GM19328 (cell line): ENCODE data around the gene SLC17A5.
A peak's percentile ranks its signal among the peaks of the same experiment; 100 is the strongest.
"Not testable (repeated sequence)": the region's sequence is repeated elsewhere in the genome, so short reads cannot be mapped to it uniquely, and the experiment has no call there.

Experiments
- ATAC-seq: cut with Tn5 transposase; IDR thresholded peaks from one replicate; pipeline ENCODE4 v1.9.1; 2021; ENCODE audit warnings: mild to moderate bottlenecking, moderate library complexity; ENCODE audit not compliant: unreplicated experiment

Gene SLC17A5

DNA sequence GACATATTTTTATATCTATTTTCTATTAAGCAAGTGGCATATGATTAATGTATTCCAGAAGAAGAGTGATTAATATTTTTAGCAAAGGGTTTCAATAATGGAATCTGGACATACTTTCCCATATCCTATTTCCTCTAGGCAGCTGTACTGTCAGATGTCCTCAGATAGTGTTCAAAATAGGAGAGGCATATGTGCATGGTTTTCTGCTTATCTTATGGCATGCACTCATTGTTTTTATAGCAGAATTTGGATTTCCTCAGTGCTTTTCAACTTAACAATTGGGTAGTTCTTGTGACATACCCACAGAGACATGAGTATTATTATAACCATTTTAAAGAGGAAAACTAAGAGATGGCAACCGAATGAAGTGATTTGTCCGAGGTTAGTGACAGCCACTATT lies 12.6 kb upstream of the SLC17A5 start:
- no peak for ATAC-seq

DNA sequence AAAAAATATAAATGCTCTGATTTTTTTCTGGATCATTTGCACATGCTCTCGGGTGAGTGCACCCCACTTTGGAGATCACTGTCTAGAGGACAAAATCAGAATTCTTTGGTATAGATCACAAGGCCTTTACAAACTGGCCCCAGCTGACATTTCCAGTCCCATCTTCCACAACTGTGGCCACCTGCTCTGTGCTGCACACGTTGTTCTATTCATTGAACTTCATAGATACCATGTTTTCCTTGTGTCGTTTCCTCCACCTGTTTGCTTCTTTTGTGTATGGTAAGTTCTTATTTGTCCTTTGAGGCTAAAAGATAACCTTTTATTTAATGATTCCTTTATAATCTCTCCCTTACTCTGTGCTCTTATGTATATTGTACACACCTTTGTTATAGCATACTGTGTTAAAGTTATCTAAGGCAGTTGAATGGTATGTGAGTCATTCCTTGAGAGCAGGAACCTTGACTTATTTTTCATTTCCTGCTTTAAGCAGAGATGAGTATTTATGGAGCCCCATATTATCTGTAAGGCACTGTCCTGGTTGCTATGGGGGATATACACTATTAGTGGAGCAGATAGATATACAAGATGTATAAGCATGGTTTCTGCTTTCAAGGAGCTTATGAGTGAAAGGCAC lies 12.0 kb upstream of the SLC17A5 start:
- peak; percentile 66 for ATAC-seq

DNA sequence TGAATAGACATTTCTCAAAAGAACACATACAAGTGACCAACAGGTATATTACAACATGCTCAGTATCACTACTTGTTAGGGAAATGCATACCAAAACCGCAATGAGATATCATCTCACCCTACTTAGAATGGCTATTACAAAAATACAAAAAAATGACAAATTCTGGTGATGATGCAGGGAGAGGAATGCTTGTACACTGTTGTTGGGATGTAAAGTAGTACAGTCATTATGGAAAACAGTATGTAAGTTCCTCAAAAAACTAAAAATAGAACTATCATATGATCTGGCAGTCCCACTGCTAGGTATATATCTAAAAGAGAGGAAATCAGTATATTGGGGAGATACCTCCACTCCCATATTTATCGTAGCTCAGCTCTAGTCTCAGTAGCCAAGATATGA lies 10.9 kb upstream of the SLC17A5 start:
- no peak for ATAC-seq

DNA sequence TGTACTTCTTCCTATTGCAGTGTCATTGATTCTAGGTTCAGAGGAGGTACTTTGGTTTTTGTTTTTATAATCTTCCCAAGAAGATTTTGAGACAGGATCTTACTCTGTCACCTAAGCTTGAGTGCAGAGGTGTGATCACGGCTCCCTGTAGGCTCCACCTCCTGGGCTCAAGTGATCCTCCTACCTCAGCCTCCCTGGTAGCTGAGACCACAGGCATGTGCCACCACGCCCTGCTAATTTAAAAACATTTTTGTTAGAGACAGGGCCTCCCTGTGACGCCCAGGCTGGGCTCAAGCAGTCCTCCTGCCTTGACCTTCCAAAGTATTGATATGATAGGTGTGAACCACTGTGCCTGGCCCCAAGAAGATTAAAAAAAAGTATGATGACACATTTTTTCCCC lies 3.4 kb upstream of the SLC17A5 start:
- ATAC-seq: no peak

DNA sequence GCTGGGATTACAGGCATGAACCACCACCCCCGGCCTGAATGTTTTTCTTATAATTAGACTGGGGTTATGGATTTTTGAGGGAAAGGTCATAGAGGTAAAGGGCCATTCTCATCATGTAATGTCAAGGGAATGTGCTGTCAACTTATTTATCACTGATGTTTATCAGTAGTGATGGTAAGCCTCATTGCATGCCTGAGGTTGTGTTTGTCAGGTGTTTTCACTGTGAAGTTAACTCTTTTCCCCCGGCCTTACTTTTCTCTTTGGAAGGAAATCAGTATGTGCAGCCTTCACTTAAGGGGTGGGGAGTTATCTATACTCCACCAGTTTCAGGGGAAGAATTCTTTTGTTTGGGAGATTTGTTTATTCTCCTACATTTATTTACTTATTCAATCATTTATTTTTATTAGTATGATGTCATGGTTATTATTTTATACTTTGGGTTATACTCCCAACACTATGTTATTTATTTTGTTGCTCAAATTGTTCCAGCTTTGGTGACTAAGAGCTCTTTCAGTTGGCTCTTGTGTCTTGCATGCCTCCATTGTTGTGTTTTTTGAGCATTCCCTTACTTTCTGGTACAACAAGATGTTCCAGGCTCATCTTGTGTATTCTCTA lies 2.8 kb upstream of the SLC17A5 start:
- ATAC-seq: no peak

DNA sequence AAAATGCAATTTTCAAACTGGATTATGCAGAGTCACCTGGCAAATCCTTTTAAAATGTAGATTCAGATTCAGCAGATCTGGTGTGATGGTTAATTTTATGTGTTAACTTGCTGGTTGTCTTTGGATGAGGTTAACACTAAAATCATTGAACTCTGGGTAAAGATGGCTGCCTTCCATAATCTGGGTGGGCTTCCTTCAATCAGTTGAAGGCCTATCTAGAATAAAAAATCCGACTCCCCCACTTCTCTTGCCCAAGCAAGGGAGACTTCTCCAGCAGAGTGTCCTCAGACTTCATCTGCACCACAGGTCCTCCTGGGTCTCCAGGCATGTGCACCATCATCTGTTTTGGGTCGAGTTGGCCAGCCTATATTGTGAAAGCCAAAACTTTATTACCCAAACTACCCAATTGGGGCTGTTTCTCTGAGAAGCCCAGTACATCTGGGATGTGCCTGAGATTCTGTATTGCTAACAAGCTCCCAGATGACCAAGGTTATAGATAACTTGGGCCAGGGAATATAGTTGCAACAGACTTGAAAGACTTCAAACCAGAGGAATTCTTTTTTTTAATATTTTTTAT lies 1.6 kb upstream of the SLC17A5 start:
- no peak for ATAC-seq

DNA sequence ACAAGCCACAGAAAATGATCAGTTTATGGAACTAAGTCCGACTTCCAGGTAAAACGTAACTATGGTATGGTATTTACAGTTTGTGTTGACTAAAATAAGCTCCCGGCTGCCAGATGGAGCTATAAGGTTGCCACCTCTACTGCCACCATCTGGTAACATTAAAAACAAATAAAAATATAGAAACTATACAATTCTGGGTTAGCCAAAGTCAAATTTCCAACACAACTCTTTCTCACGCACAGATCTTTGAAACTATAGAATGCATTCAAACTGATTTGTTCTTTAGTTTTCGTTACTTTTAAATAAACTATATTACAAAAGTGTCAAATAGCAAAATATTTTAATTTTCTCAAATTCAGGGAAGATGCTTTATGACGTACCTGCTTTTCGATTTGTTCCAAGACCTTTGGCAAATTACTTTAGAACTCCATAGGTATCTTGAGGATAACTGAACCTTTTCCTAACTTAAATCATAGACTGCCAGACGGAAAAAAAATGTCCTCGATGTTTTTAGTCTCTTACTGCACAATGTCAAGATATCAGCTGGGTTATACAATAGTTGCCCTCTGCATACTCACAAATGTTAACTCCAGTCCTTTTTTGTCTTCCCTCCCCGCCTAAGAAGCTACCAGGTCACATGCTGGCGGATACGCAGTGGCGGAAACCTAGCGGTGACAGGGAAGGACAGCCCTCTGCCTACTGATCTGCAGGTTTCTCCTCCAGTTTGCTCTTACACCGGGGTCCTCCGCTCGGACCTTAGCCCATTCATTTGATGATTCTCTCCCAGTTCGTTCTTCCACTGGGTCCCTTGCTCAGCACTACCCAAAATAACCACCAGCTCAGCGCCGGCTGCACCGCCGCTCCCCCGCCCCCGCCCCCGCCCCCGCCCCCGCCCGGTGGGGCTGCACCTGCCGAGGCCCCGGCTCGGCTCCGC lies 888 bp downstream of the SLC17A5 start:
- peak; percentile 33 for ATAC-seq

DNA sequence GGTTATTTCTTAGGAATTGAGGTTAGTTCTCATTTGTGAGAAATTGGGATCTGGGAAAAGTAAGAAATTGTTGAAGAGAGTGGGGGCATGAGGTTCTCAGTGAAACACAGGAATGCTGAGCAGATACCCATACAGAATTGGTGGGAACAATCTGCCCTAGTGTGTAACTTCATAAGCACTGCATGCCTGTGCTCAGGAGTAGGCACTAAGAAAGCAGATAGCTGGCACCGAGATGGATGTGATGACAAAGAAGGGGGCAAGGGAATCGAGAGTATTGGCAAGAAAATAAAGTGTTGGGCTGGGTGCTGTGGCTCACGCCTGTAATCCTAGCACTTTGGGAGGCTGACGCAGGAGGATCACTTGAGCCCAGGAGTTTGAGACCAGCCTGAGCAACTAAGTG lies 4.0 kb downstream of the SLC17A5 start:
- ATAC-seq: no peak

DNA sequence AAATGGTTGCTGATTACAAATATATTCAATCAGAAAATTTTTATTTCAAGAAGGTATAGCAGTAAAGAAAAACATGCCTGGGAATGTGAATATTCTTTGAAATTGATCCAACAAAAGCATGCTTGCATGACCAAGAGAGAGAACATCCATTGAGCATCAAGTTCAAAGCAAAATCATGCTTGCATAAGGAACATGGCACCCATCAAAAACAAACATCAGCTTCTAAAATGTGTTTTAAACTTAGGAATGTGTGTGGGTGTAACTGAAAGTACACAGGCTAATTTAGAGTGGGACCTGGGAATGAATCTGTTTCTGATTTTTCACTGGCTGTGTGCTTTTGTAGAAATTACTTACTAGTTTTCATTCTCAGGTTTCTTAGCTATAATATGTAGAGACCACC lies 5.6 kb downstream of the SLC17A5 start:
- no peak for ATAC-seq

DNA sequence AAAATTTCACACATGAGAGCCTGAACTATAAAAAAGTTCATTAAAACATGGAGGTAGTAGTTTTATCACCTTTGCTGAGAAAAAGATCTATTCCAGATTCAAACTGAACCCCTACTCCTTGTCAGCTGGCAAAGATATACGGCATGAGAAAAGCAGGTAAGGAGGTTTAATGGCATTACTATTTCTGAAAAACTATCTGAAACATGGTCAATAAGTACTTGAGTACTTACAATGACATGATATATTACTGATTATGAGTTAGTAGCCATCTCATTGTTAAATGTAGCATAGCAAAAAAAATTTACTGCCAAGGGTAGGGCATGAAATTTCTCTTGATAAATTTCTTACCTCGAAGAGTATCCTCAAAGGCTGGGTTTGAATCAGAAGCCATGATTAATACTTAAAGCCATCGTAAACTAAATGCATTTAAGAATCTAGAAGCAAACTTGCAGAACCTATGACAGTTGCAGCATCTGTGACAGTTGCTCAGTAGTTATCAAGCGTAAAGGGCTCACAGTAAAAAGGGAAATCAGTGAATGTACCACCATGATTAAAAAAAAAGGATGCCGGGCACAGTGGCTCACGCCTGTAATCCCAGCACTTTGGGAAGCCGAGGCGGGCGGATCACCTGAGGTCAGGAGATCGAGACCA lies 8.7 kb downstream of the SLC17A5 start:
- ATAC-seq: no peak

DNA sequence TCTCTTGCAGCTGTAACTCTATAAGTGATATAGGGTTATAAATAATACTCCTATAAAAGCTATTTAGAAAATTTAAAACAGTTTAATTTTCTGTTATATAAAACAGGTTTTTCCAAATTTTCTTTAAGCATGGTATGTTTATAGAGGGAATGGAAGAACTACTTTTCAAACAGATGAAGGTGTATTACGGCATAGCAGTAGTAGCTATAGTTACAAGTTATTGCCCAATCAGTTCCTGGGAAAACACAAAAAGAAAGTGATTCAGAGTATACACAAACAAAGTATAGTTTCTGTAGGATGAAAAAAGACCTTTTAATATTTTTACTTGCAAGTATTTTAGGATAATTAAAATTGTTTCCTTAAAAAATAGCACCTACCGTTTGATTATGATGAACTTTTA lies 9.8 kb downstream of the SLC17A5 start:
- no peak for ATAC-seq

DNA sequence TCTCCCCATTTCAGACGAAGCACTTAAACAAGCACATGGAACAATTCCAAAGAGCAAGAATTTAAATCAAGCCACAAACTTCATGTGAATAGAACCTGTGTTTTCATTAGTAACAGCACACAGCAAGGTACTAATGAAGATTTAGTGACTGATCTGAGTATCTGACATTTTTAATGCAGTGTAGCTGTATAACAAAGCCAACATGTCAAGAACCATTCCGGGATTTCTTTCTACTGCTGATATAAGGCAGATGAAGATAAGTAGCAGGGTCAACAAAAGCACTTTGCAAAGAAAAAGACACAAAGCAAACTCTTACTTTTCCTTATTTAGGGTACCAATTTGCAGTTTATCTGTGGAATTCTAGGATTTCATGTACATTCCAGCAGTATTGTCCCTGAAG lies 11.3 kb downstream of the SLC17A5 start:
- no peak for ATAC-seq

DNA sequence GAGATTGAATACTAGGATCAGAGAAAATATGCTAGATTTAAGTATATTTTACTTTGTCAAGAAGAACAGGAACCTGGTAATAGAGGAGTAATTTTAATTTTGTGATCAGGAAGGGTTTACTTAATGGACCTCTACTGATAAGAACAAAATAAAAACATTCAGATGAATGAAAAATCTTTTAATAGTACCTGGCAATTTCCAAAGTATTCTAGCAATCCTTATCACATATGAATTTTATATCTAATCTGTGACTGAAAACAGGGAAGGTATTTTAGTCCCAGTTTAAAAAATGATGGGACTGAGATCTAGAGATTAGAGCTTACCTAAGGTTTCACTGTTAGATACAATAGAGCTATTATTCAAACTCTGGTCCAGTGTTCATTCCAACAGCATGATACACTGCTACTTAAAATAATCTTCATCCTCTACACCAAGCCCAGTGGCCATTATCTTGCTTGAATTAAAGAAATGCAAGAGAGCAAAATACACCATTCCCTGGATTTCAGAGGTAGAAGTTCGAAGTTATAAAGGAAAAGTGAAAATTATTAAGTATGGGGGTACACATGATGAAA lies 13.5 kb downstream of the SLC17A5 start:
- no peak for ATAC-seq

DNA sequence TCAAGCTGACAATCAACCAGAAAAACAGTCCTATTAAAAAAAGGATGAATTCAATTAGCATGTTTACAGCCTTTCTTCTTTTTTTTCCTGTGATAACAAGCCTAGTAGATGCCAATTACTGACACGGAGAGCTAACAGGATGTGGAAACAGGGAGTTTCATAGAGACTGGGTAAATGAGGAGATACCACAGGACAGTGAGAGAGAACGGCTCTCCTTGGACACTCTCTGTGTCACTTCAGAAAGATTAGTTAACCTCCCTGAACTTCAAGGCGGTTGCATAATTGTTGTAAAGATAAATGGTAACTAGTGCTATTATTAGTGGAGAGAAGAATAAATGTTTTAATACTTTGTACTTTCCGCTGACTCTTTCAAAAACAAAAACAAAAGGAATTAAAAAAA lies 14.8 kb downstream of the SLC17A5 start:
- no peak for ATAC-seq

DNA sequence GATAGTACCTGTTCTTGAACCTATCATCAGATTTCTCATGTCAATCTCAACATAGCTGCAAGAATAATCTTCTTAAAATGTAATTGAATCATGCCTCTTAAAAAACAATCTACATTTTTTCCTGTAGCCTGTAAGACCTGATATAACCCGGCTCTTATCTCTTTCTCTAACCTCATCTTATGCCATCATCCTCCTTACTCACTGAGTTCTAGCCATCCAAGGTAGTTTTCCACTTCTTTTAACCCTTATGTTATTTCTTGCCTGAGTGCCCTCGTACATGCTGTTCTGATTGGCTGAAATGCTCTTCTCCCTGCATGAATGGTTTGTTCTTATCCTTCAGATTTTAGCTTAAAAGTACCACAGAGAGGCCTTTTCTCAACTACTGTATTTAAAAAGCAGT lies 16.4 kb downstream of the SLC17A5 start:
- no peak for ATAC-seq

DNA sequence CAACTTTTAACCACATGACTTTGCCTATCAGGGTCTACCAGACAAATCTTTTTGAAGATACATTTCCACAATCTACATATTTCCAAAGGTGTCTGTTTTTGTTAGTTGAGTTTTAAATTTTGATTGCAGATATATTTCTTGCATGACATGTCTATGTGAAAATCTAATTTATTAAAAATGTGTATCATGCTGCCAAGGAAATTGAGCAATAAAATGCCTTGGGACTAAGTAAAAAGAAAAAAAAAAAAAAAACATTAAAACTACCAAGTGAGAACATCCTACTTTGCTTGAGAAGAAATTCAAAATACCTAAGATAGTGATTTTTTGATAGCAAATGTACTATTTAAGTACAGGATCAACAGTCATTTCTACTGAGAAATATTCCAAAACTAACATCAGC lies 17.7 kb downstream of the SLC17A5 start:
- no peak for ATAC-seq

DNA sequence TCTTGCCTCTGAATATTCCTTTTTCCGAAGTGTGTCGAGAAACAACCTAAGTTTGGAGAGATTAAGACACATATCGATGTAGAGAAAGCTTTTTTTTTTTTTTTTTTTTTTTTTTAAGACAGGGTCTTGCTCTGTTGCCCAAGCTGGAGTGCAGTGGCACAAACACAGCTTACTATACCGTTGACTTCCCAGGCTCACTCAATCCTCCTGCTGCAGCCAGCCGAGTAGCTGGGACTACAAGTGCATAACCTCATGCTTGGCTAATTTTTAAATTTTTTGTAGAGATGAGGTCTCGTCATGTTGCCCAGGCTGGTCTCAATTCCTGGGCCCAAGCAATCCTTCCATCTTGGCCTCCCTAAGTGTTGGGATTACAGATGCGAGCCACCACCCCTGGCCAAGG lies 21.4 kb downstream of the SLC17A5 start:
- no peak for ATAC-seq

DNA sequence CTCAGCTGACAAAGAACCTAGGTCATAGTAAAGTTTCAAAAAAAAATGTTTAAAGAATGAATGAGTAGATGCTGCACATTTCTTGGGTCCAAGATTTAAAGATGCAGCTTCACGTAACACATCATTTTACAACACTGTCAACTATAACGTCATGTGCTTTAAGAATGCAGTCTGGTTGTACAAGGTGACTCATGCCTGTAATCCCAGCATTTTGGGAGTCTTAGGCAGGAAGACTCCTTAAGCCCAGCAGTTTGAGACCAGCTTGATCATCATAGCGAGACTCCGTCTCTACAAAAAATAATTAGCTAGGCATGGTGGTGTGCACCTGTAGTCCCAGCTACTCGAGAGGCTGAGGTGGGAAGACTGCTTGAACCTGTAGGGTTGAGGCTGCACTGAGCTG lies 21.9 kb downstream of the SLC17A5 start:
- ATAC-seq: no peak

DNA sequence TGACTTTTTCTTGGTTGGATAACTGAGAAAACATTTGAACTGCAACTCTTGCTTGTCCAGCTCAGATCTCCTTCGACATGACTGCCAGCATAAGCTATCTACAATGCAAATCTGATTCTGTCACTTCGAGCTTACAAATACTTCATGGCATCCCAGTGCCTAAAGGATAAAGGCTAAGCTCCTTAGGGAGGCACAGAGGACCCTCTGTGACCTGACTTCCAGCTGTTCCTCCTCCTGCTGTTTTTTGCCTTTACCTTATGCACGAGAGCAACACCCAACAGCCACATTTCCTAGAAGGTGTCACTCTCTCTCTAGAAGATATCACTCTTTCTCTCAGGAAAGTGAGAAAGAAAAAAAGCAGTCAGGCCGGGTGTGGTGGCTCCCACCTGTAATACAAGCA lies 23.4 kb downstream of the SLC17A5 start:
- no peak for ATAC-seq

DNA sequence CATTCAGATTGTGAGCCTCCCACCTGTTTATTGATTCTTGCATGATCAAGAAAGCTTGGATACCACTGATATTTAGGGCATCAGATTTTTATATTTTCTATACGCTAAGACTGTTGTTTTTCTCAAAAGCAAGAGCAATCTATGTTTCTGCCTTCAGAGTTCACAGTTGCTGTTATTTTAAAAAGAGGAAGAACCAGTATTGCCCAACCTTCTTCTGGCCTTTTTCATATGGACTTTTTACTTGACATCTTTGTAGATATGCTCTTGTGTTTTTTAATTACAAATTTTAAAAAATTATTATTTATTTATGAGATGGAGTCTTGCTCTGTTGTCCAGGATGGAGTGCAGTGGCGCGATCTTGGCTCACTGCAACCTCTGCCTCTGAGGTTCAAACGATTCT lies 28.9 kb downstream of the SLC17A5 start:
- ATAC-seq: no peak

DNA sequence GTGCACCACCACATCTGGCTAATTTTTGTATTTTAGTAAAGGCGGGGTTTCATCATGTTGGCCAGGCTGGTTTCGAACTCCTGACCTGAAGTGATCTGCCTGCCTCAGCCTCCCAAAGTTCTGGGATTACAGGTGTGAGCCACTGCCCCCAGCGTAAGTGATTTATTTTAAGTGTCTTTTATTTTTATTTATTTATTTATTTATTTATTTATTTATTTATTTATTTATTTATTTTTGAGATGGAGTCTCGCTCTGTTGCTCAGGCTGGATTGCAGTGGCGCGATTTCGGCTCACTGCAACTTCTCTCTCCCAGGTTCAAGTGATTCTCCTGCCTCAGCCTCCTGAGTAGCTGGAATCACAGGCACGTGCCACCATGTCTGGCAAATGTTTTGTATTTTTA lies 30.3 kb downstream of the SLC17A5 start:
- ATAC-seq: not testable (repeated sequence)
